Erythroblast (primary cell): Measurements from ENCODE around the gene PPP1R15B.

Source experiments
- GATA1 ChIP-seq: IDR thresholded peaks from 2 replicates; pipeline ENCODE4 v1.6.1; 2011; ENCODE audit warnings: low read depth, mild to moderate bottlenecking, control low read depth, low read length, moderate library complexity
- POLR2A ChIP-seq: IDR thresholded peaks from 2 replicates; pipeline ENCODE4 v1.6.1; 2011; ENCODE audit warnings: mild to moderate bottlenecking, low read length

GRCh38 chr1:204363335-204364114 lies 48.1 kb downstream of the PPP1R15B start:
- no peak for TF ChIP-seq POLR2A
- no peak for TF ChIP-seq GATA1
